ENCODE measurements around the gene RNF126.
"Not testable (repeated sequence)": the region's sequence is repeated elsewhere in the genome, so short reads cannot be mapped to it uniquely, and the experiment has no call there.

Gene RNF126

GRCh38 chr19:699885-700284, 36.9 kb upstream of the RNF126 start:
- not testable (repeated sequence) for H3K4me3 ChIP-seq (ENCODE audit: low read depth in 1 of 2, low read length in 2 of 2); H3K36me3 ChIP-seq (ENCODE audit: insufficient read depth, low read length); H3K9ac ChIP-seq (ENCODE audit: low read length); H3K27ac ChIP-seq (ENCODE audit: low read depth, low read length); H3K4me1 ChIP-seq (ENCODE audit: insufficient read depth, low read length); H3K9me3 ChIP-seq (ENCODE audit: low read length)
- peaks cover 0 to 19% of the 10 kb centered on the region in 2 donors for H3K27me3 ChIP-seq (ENCODE audit: control insufficient read depth in 1 of 2, insufficient read depth in 2 of 2, low read length in 2 of 2)

GRCh38 chr19:698529-698928, 35.5 kb upstream of the RNF126 start:
- not testable (repeated sequence) for H3K9me3 ChIP-seq (ENCODE audit: low read length); H3K36me3 ChIP-seq (ENCODE audit: insufficient read depth, low read length); H3K27ac ChIP-seq (ENCODE audit: low read depth, low read length); H3K4me1 ChIP-seq (ENCODE audit: insufficient read depth, low read length); H3K4me3 ChIP-seq (ENCODE audit: low read depth in 1 of 2, low read length in 2 of 2); H3K9ac ChIP-seq (ENCODE audit: low read length)
- peaks cover 0 to 16% of the 10 kb centered on the region in 2 donors for H3K27me3 ChIP-seq (ENCODE audit: control insufficient read depth in 1 of 2, insufficient read depth in 2 of 2, low read length in 2 of 2)

GRCh38 chr19:695352-695949, 32.4 kb upstream of the RNF126 start, which contains the start of gene PRSS57:
Gene PRSS57, minus strand, starts transcription at chr19:695452. Its CDS starts 22 bp downstream, at chr19:695430.
- Histone ChIP-seq H3K36me3 (ENCODE audit: insufficient read depth, low read length) (no peaks in the 10 kb centered on the region), H3K4me1 (ENCODE audit: insufficient read depth, low read length) (no peaks in the 10 kb centered on the region), H3K27me3 (ENCODE audit: control insufficient read depth in 1 of 2, insufficient read depth in 2 of 2, low read length in 2 of 2) (peaks cover 0 to 14% of the 10 kb centered on the region in 2 donors), H3K27ac (ENCODE audit: low read depth, low read length) (no peak within 1 kb of the TSS), H3K4me3 (ENCODE audit: low read depth in 1 of 2, low read length in 2 of 2) (no peak within 1 kb of the TSS), H3K9ac (ENCODE audit: low read length) (no peak within 1 kb of the TSS), H3K9me3 (ENCODE audit: low read length) (no peaks in the 10 kb centered on the region)

GRCh38 chr19:694481-695351, 31.7 kb upstream of the RNF126 start:
- H3K36me3 ChIP-seq (ENCODE audit: insufficient read depth, low read length), result no peaks in the 10 kb centered on the region
- H3K27ac ChIP-seq (ENCODE audit: low read depth, low read length), result no peak overlapping the region
- H3K27me3 ChIP-seq (ENCODE audit: control insufficient read depth in 1 of 2, insufficient read depth in 2 of 2, low read length in 2 of 2), result peaks cover 0 to 14% of the 10 kb centered on the region in 2 donors
- no peak overlapping the region for H3K4me3 ChIP-seq (ENCODE audit: low read depth in 1 of 2, low read length in 2 of 2)
- H3K4me1 ChIP-seq (ENCODE audit: insufficient read depth, low read length), result no peaks in the 10 kb centered on the region
- no peak overlapping the region for H3K9ac ChIP-seq (ENCODE audit: low read length)
- no peaks in the 10 kb centered on the region for H3K9me3 ChIP-seq (ENCODE audit: low read length)

- no peak overlapping the region for H3K4me3 ChIP-seq (ENCODE audit: low read depth in 1 of 2, low read length in 2 of 2)
- H3K27me3 ChIP-seq (ENCODE audit: control insufficient read depth in 1 of 2, insufficient read depth in 2 of 2, low read length in 2 of 2), result peaks cover 0 to 7% of the 10 kb centered on the region in 2 donors
- no peak overlapping the region for H3K9ac ChIP-seq (ENCODE audit: low read length)
- H3K9me3 ChIP-seq (ENCODE audit: low read length), result no peaks in the 10 kb centered on the region
- H3K36me3 ChIP-seq (ENCODE audit: insufficient read depth, low read length), result no peaks in the 10 kb centered on the region
- H3K4me1 ChIP-seq (ENCODE audit: insufficient read depth, low read length), result no peaks in the 10 kb centered on the region
- no peak overlapping the region for H3K27ac ChIP-seq (ENCODE audit: low read depth, low read length)
These were observed 27.2 kb upstream of the RNF126 start for GRCh38 chr19:690203-690602.

- H3K4me3 ChIP-seq (ENCODE audit: low read depth in 1 of 2, low read length in 2 of 2), result no peak overlapping the region
- H3K9me3 ChIP-seq (ENCODE audit: low read length), result no peaks in the 10 kb centered on the region
- H3K36me3 ChIP-seq (ENCODE audit: insufficient read depth, low read length), result no peaks in the 10 kb centered on the region
- H3K27ac ChIP-seq (ENCODE audit: low read depth, low read length), result no peak overlapping the region
- H3K4me1 ChIP-seq (ENCODE audit: insufficient read depth, low read length), result no peaks in the 10 kb centered on the region
- no peaks in the 10 kb centered on the region for H3K27me3 ChIP-seq (ENCODE audit: control insufficient read depth in 1 of 2, insufficient read depth in 2 of 2, low read length in 2 of 2)
- no peak overlapping the region for H3K9ac ChIP-seq (ENCODE audit: low read length)
These were observed 26.0 kb upstream of the RNF126 start for GRCh38 chr19:688992-689391.

- Histone ChIP-seq H3K9ac (ENCODE audit: low read length) (no peak overlapping the region), H3K9me3 (ENCODE audit: low read length) (no peaks in the 10 kb centered on the region), H3K27ac (ENCODE audit: low read depth, low read length) (no peak overlapping the region), H3K4me1 (ENCODE audit: insufficient read depth, low read length) (no peaks in the 10 kb centered on the region), H3K36me3 (ENCODE audit: insufficient read depth, low read length) (no peaks in the 10 kb centered on the region), H3K27me3 (ENCODE audit: control insufficient read depth in 1 of 2, insufficient read depth in 2 of 2, low read length in 2 of 2) (no peaks in the 10 kb centered on the region), H3K4me3 (ENCODE audit: low read depth in 1 of 2, low read length in 2 of 2) (no peak overlapping the region)
These were observed 25.2 kb upstream of the RNF126 start for GRCh38 chr19:688214-688613.

GRCh38 chr19:687569-688166, 24.7 kb upstream of the RNF126 start:
- no peak overlapping the region for H3K27ac ChIP-seq (ENCODE audit: low read depth, low read length)

GRCh38 chr19:686589-687297, 23.7 kb upstream of the RNF126 start:
- Histone ChIP-seq H3K27ac (ENCODE audit: low read depth, low read length) (no peak overlapping the region), H3K9me3 (ENCODE audit: low read length) (no peaks in the 10 kb centered on the region), H3K27me3 (ENCODE audit: control insufficient read depth in 1 of 2, insufficient read depth in 2 of 2, low read length in 2 of 2) (no peaks in the 10 kb centered on the region), H3K4me3 (ENCODE audit: low read depth in 1 of 2, low read length in 2 of 2) (no peak overlapping the region), H3K9ac (ENCODE audit: low read length) (no peak overlapping the region), H3K36me3 (ENCODE audit: insufficient read depth, low read length) (no peaks in the 10 kb centered on the region), H3K4me1 (ENCODE audit: insufficient read depth, low read length) (no peaks in the 10 kb centered on the region)

More at GRCh38 chr19:687569-688166, 24.7 kb upstream of the RNF126 start:
- no peak overlapping the region for H3K4me3 ChIP-seq (ENCODE audit: low read depth in 1 of 2, low read length in 2 of 2)
- H3K4me1 ChIP-seq (ENCODE audit: insufficient read depth, low read length), result no peaks in the 10 kb centered on the region
- H3K9ac ChIP-seq (ENCODE audit: low read length), result no peak overlapping the region
- H3K9me3 ChIP-seq (ENCODE audit: low read length), result no peaks in the 10 kb centered on the region
- no peaks in the 10 kb centered on the region for H3K36me3 ChIP-seq (ENCODE audit: insufficient read depth, low read length)
- H3K27me3 ChIP-seq (ENCODE audit: control insufficient read depth in 1 of 2, insufficient read depth in 2 of 2, low read length in 2 of 2), result no peaks in the 10 kb centered on the region

- Histone ChIP-seq H3K36me3 (ENCODE audit: insufficient read depth, low read length) (no peaks in the 10 kb centered on the region), H3K9ac (ENCODE audit: low read length) (no peak overlapping the region), H3K9me3 (ENCODE audit: low read length) (no peaks in the 10 kb centered on the region), H3K4me3 (ENCODE audit: low read depth in 1 of 2, low read length in 2 of 2) (no peak overlapping the region), H3K4me1 (ENCODE audit: insufficient read depth, low read length) (no peaks in the 10 kb centered on the region), H3K27ac (ENCODE audit: low read depth, low read length) (no peak overlapping the region), H3K27me3 (ENCODE audit: control insufficient read depth in 1 of 2, insufficient read depth in 2 of 2, low read length in 2 of 2) (no peaks in the 10 kb centered on the region)
These were observed 22.5 kb upstream of the RNF126 start for GRCh38 chr19:685454-685931.

GRCh38 chr19:682678-683320, 19.8 kb upstream of the RNF126 start:
- H3K4me3 ChIP-seq (ENCODE audit: low read depth in 1 of 2, low read length in 2 of 2), result no peak overlapping the region
- H3K27me3 ChIP-seq (ENCODE audit: control insufficient read depth in 1 of 2, insufficient read depth in 2 of 2, low read length in 2 of 2), result no peaks in the 10 kb centered on the region
- H3K36me3 ChIP-seq (ENCODE audit: insufficient read depth, low read length), result no peaks in the 10 kb centered on the region
- peaks cover 15% of the 10 kb centered on the region for H3K4me1 ChIP-seq (ENCODE audit: insufficient read depth, low read length)
- H3K9ac ChIP-seq (ENCODE audit: low read length), result no peak overlapping the region
- no peaks in the 10 kb centered on the region for H3K9me3 ChIP-seq (ENCODE audit: low read length)
- H3K27ac ChIP-seq (ENCODE audit: low read depth, low read length), result no peak overlapping the region
